IMR-90 (cell line): Measurements from ENCODE around the gene NFIX. TPM values are rescaled to one million over a fixed set of nuclear protein-coding genes. Genes with fewer than 3 reads are reported as not detected.
A peak's percentile ranks its signal among the peaks of the same experiment; 100 is the strongest.

Experiments used
- ATAC-seq: fragments of 200-7000 bp; cut with Tn5 transposase; 2 replicates; pipeline ENCODE4 v1.9.1; 2020; ENCODE audit warnings: low read depth, mild to moderate bottlenecking, moderate library complexity
- BruUV-seq: library from RNA; stranded (reverse); fragments of 400-500 nt; replicated peaks from 2 replicates; lab custom pipeline; 2021; lab: Mats Ljungman, UMichigan
- CTCF ChIA-PET: fragments of 300-600 bp; formaldehyde crosslinking; extraction: SDS; loops from one replicate; lab custom pipeline; 2021; ENCODE audit warnings: antibody characterized with exemption; lab: Yijun Ruan, JAX
- POLR2A ChIA-PET: fragments of 300-600 bp; sonication (Branson Sonifier 250); formaldehyde crosslinking; loops from one replicate; lab custom pipeline; 2022; ENCODE audit warnings: antibody characterized with exemption; ENCODE audit not compliant: unreplicated experiment; lab: Charles Lee
- DNase-seq: peaks from one replicate; pipeline ENCODE4 v3.0.0; 2013
- H2AFZ ChIP-seq: replicated peaks from 2 replicates; pipeline ENCODE3; 2013; ENCODE audit warnings: low read length, mild to moderate bottlenecking; ENCODE audit not compliant: poor library complexity
- H2AK5ac ChIP-seq: 2 replicates; pipeline ENCODE4 v1.6.1; 2013; ENCODE audit warnings: low read depth, low read length, inconsistent platforms
- H2AK9ac ChIP-seq: replicated peaks from 2 replicates; pipeline ENCODE3; 2013; ENCODE audit warnings: mild to moderate bottlenecking, low read depth, low read length, moderate library complexity; ENCODE audit not compliant: poor library complexity
- H2BK120ac ChIP-seq: 2 replicates; pipeline ENCODE4 v1.6.1; 2013; ENCODE audit warnings: low read depth, low read length, inconsistent platforms
- H2BK15ac ChIP-seq: 3 replicates; pipeline ENCODE4 v1.6.1; 2013; ENCODE audit warnings: low read depth, low read length, inconsistent platforms
- H2BK20ac ChIP-seq: 2 replicates; pipeline ENCODE4 v1.6.1; 2013; ENCODE audit warnings: low read depth, mild to moderate bottlenecking, inconsistent platforms, low read length, moderate library complexity
- H2BK5ac ChIP-seq: 2 replicates; pipeline ENCODE4 v1.6.1; 2013; ENCODE audit warnings: mild to moderate bottlenecking, low read depth, low read length, inconsistent platforms; ENCODE audit not compliant: poor library complexity, severe bottlenecking
- H3K14ac ChIP-seq: replicated peaks from 2 replicates; pipeline ENCODE4 v1.6.1; 2013; ENCODE audit warnings: low read depth, low read length, inconsistent platforms
- H3K18ac ChIP-seq: 2 replicates; pipeline ENCODE4 v1.6.1; 2013; ENCODE audit warnings: low read depth, low read length, control low read depth
- H3K23ac ChIP-seq: 2 replicates; pipeline ENCODE4 v1.6.1; 2013; ENCODE audit warnings: low read depth, low read length, inconsistent platforms
- H3K27ac ChIP-seq: 2 replicates; pipeline ENCODE4 v1.5.1; 2013; ENCODE audit warnings: mild to moderate bottlenecking, control low read depth, low read length; ENCODE audit not compliant: insufficient read depth
- H3K27me3 ChIP-seq: 2 replicates; pipeline ENCODE4 v1.6.1; 2013; ENCODE audit warnings: low read length; ENCODE audit not compliant: control insufficient read depth, insufficient read depth
- H3K36me3 ChIP-seq: 2 replicates; pipeline ENCODE4 v1.6.1; 2013; ENCODE audit warnings: low read length, mixed read lengths; ENCODE audit not compliant: control insufficient read depth, insufficient read depth
- H3K4ac ChIP-seq: 2 replicates; pipeline ENCODE4 v1.6.1; 2013; ENCODE audit warnings: low read depth, low read length, inconsistent platforms
- H3K4me1 ChIP-seq: 2 replicates; pipeline ENCODE4 v1.6.1; 2013; ENCODE audit warnings: low read length, mixed read lengths; ENCODE audit not compliant: control insufficient read depth, insufficient read depth
- H3K4me2 ChIP-seq: 2 replicates; pipeline ENCODE4 v1.6.1; 2013; ENCODE audit warnings: low read depth, mild to moderate bottlenecking, control low read depth, low read length, moderate library complexity
- H3K4me3 ChIP-seq: 2 replicates; pipeline ENCODE4 v1.5.1; 2013; ENCODE audit warnings: low read depth, mild to moderate bottlenecking, control low read depth, low read length, moderate library complexity; ENCODE audit not compliant: insufficient read depth
- H3K56ac ChIP-seq: 2 replicates; pipeline ENCODE4 v1.6.1; 2013; ENCODE audit warnings: low read length, inconsistent platforms; ENCODE audit not compliant: insufficient read depth; ENCODE audit errors: extremely low read depth
- H3K79me1 ChIP-seq, 2 experiments: 2 replicates each; pipeline ENCODE4 v1.6.1; 2013; ENCODE audit warnings: low read length in 2 of 2, inconsistent platforms in 1 of 2, low read depth in 1 of 2
- H3K9ac ChIP-seq: 2 replicates; pipeline ENCODE4 v1.6.1; 2013; ENCODE audit warnings: low read depth, low read length, control low read depth
- H3K9me1 ChIP-seq: 2 replicates; pipeline ENCODE4 v1.6.1; 2013; ENCODE audit warnings: low read length, inconsistent platforms; ENCODE audit not compliant: insufficient read depth
- H3K9me3 ChIP-seq: 2 replicates; pipeline ENCODE4 v1.6.1; 2013; ENCODE audit warnings: low read length; ENCODE audit not compliant: control insufficient read depth, insufficient read depth
- H4K20me1 ChIP-seq: 2 replicates; pipeline ENCODE4 v1.6.1; 2013; ENCODE audit warnings: low read length, inconsistent platforms; ENCODE audit not compliant: insufficient read depth
- H4K5ac ChIP-seq: 2 replicates; pipeline ENCODE4 v1.6.1; 2013; ENCODE audit warnings: mild to moderate bottlenecking, low read depth, low read length, control low read depth
- H4K8ac ChIP-seq, 2 experiments: 2 replicates each; pipeline ENCODE4 v1.6.1; 2013; ENCODE audit warnings: low read depth in 2 of 2, low read length in 2 of 2, control low read depth in 1 of 2, inconsistent platforms in 1 of 2
- H4K91ac ChIP-seq: 2 replicates; pipeline ENCODE4 v1.6.1; 2013; ENCODE audit warnings: low read depth, low read length, inconsistent platforms; ENCODE audit not compliant: insufficient read depth
- BHLHE40 ChIP-seq: fragments of 150-350 bp; IDR thresholded peaks from 2 replicates; pipeline ENCODE4 v1.6.1; 2016; ENCODE audit warnings: mild to moderate bottlenecking, low read depth, low read length
- CEBPB ChIP-seq: IDR thresholded peaks from 2 replicates; pipeline ENCODE4 v1.6.1; 2012; ENCODE audit warnings: low read depth, low read length, improper control_type of control experiment
- CHD1 ChIP-seq: IDR thresholded peaks from 2 replicates; pipeline ENCODE4 v1.6.1; 2012; ENCODE audit warnings: low read depth, low read length, improper control_type of control experiment
- CTCF ChIP-seq: conservative IDR thresholded peaks from 2 replicates; pipeline ENCODE4 v1.5.1; 2012; ENCODE audit warnings: mild to moderate bottlenecking, low read depth, low read length, improper control_type of control experiment
- FOS ChIP-seq: fragments of 150-350 bp; IDR thresholded peaks from 2 replicates; pipeline ENCODE4 v1.6.1; 2016; ENCODE audit warnings: low read depth, low read length
- MAFK ChIP-seq: IDR thresholded peaks from 2 replicates; pipeline ENCODE4 v1.6.1; 2012; ENCODE audit warnings: low read depth, low read length, improper control_type of control experiment
- MXI1 ChIP-seq: IDR thresholded peaks from 2 replicates; pipeline ENCODE4 v1.6.1; 2012; ENCODE audit warnings: low read depth, mild to moderate bottlenecking, low read length, moderate library complexity, borderline replicate concordance
- NFE2L2 ChIP-seq: fragments of 150-350 bp; IDR thresholded peaks from 2 replicates; pipeline ENCODE4 v1.6.1; 2016; ENCODE audit warnings: low read depth, mild to moderate bottlenecking, low read length
- POLR2A ChIP-seq: IDR thresholded peaks from 2 replicates; pipeline ENCODE4 v1.6.1; 2012; ENCODE audit warnings: mild to moderate bottlenecking, low read depth, low read length
- RAD21 ChIP-seq: IDR thresholded peaks from 2 replicates; pipeline ENCODE4 v1.6.1; 2012; ENCODE audit warnings: low read length, improper control_type of control experiment
- RCOR1 ChIP-seq: IDR thresholded peaks from 2 replicates; pipeline ENCODE4 v1.6.1; 2012; ENCODE audit warnings: mild to moderate bottlenecking, low read length, improper control_type of control experiment; ENCODE audit not compliant: insufficient replicate concordance
- RFX5 ChIP-seq: IDR thresholded peaks from 2 replicates; pipeline ENCODE4 v1.8.0; 2012; ENCODE audit warnings: low read depth, mild to moderate bottlenecking, low read length, moderate library complexity
- WGBS, 2 experiments: methylation state at CpG; one replicate each; pipeline versions ENCODE4 v1.1.5 to v1.1.7; 2013; ENCODE audit warnings: missing lambda C conversion rate in 2 of 2; ENCODE audit not compliant: insufficient read length in 1 of 2; ENCODE audit errors: extremely low coverage in 2 of 2; 5-methylcytosine and 5-hydroxymethylcytosine counted together
- dilution Hi-C: fragments of 300-500 bp; cut with HindIII; formaldehyde crosslinking; loops from one replicate; pipeline ENCODE4 v1.14.3; 2018; ENCODE audit warnings: low sequenced_read_pairs; ENCODE audit not compliant: unreplicated experiment
- in situ Hi-C: fragments of 300-500 bp; cut with MboI; formaldehyde crosslinking; loops from 3 replicates; pipeline ENCODE4 v1.14.3; 2019; ENCODE audit warnings: low sequenced_read_pairs, inconsistent platforms, mixed read lengths
- intact Hi-C: fragments of 100-400 bp; cut with micrococcal nuclease; formaldehyde crosslinking; loops from 2 replicates; pipeline ENCODE4 v1.10.0; 2022
- polyA plus RNA-seq, 3 experiments: library from polyadenylated mRNA; depleted of rRNA; stranded (reverse); fragments of >200 nt; gene quantifications; 2 replicates each; pipeline ENCODE4 v1.2.3, GENCODE V29; 2012; ENCODE audit warnings: low replicate concordance in 1 of 3
- total RNA-seq: library from RNA; depleted of rRNA; stranded (reverse); fragments of >200 nt; gene quantifications from 2 replicates; pipeline ENCODE4 v1.2.3, GENCODE V29; 2012
- TF ChIP-seq, protein P1 (sequence below): fragments of 150-350 bp; IDR thresholded peaks from 2 replicates; pipeline ENCODE4 v1.6.1; 2017; ENCODE audit warnings: mild to moderate bottlenecking, antibody characterized with exemption, low read length, low read depth
- TF ChIP-seq, protein P2 (sequence below): fragments of 150-350 bp; IDR thresholded peaks from 2 replicates; pipeline ENCODE4 v1.6.1; 2016; ENCODE audit warnings: low read depth, mild to moderate bottlenecking, low read length, moderate library complexity, borderline replicate concordance

Gene NFIX
- total and polyA plus RNA-seq, 2 of the 4 experiments (the other 2 are of a cell fraction): 10.2 to 47.7 TPM

DNA sequence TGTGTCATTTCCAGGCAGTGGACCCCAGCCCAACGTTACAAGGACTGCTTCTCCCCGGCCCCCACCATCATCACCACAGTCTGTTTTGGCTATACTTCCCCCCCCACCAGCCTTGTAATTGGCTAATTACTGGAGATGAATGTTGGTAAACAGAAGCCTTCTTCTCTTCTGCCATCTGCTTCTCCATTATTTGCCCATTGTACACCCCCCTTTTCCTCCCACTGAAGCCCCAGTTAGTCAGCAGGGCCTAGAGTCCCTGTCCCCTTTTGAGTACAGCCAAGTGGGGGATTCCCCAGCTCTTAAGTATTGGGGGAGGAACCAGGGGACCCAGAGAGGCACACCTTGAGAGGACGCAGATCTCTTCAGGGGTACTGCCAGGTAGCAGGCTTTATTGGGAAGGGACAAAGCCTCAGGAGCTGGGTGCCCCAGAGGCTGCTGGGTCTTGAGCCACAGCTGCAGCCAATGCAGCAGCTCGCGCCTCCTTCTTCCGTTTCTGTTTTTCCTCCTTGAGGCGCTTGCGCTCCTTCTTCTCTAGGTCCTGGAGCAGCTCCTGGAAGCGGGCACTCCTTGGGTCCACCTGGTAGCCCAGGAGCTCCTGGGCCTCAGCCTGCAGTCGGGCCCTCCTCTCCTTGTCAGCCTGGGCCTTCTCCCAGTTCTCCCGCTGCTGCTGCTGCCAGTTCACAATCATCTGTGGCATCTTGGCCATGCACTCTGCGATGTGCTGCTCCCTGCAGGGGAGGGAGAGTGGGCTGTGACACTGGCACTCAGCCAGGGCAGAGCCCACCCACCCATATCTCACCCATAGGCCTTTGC is 41.3 kb upstream of the NFIX start:
- no TSS peak for BruUV-seq
- no peak overlapping the region for H3K14ac ChIP-seq
- H3K9me1 ChIP-seq: peaks cover 5% of the 10 kb centered on the region; the same call in 1 of the 2 replicates
- no peak overlapping the region for H3K4me3 ChIP-seq
- peaks cover 19 to 66% of the 10 kb centered on the region in 2 experiments for H3K79me1 ChIP-seq
- peak overlapping the region; percentile 29 to 54; a peak in 1 of 4 replicates for H4K8ac ChIP-seq
- peak overlapping the region; percentile 66; the same call in 1 of the 2 replicates for H3K4ac ChIP-seq
- DNase-seq: no peak
- H3K27me3 ChIP-seq: no peaks in the 10 kb centered on the region
- H2BK15ac ChIP-seq: no peak overlapping the region
- H3K23ac ChIP-seq: peak overlapping the region; percentile 71; the same call in 1 of the 2 replicates
- intact Hi-C loops (no loop called here), in situ Hi-C loops (no loop called here), dilution Hi-C loops (no loop called here)
- H2AK5ac ChIP-seq: peak overlapping the region; percentile 21; the same call in 1 of the 2 replicates
- WGBS, 2 experiments: 87% methylated on average over 6 of the region's 12 CpGs; no CpG with 5 or more reads in 1 of the 2 experiments
- POLR2A ChIA-PET: no interaction called here
- no peak overlapping the region for H2BK20ac ChIP-seq
- H4K5ac ChIP-seq: peak overlapping the region; percentile 9
- H4K20me1 ChIP-seq: peaks cover 25% of the 10 kb centered on the region; the same call in 1 of the 2 replicates
- H3K18ac ChIP-seq: no peak overlapping the region
- no peak overlapping the region; the same call in 1 of the 2 replicates for H2BK120ac ChIP-seq
- H4K91ac ChIP-seq: peak overlapping the region; percentile 24
- no peak overlapping the region for H2AFZ ChIP-seq
- H3K4me1 ChIP-seq: peaks cover 25% of the 10 kb centered on the region
- peak overlapping the region; percentile 91 for H2AK9ac ChIP-seq
- no peak overlapping the region for H3K56ac ChIP-seq
- no peaks in the 10 kb centered on the region for H3K9me3 ChIP-seq
- no peak for ATAC-seq
- H3K4me2 ChIP-seq: no peak overlapping the region
- H3K27ac ChIP-seq: peak overlapping the region; percentile 87
- CTCF ChIA-PET: interaction anchor here (1.0 to 3.2 kb wide), 3 partner anchors 12 to 108 kb away, joined by 3 to 18 read pairs (median 4); no protein-coding TSS in a partner anchor
- H3K36me3 ChIP-seq: peaks cover 50% of the 10 kb centered on the region
- H2BK5ac ChIP-seq: peak overlapping the region; percentile 85
- H3K9ac ChIP-seq: 0 out of 2 replicates have a peak overlapping the region, but pooled peaks have one; percentile 39
- TF ChIP-seq FOS (no peak), CEBPB (no peak), BHLHE40 (no peak), RFX5 (no peak), RAD21 (no peak), CTCF (no peak), CHD1 (no peak), NFE2L2 (no peak), MAFK (no peak), POLR2A (no peak), MXI1 (no peak), RCOR1 (no peak)
- TF ChIP-seq, protein P1, sequence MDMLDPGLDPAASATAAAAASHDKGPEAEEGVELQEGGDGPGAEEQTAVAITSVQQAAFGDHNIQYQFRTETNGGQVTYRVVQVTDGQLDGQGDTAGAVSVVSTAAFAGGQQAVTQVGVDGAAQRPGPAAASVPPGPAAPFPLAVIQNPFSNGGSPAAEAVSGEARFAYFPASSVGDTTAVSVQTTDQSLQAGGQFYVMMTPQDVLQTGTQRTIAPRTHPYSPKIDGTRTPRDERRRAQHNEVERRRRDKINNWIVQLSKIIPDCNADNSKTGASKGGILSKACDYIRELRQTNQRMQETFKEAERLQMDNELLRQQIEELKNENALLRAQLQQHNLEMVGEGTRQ: no peak
- TF ChIP-seq, protein P2, sequence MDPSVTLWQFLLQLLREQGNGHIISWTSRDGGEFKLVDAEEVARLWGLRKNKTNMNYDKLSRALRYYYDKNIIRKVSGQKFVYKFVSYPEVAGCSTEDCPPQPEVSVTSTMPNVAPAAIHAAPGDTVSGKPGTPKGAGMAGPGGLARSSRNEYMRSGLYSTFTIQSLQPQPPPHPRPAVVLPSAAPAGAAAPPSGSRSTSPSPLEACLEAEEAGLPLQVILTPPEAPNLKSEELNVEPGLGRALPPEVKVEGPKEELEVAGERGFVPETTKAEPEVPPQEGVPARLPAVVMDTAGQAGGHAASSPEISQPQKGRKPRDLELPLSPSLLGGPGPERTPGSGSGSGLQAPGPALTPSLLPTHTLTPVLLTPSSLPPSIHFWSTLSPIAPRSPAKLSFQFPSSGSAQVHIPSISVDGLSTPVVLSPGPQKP: no peak
